ENCODE data around the gene PPTC7. TPM values are rescaled to one million over a fixed set of nuclear protein-coding genes. Genes with fewer than 3 reads are reported as not detected.
"Not testable (repeated sequence)": the region's sequence is repeated elsewhere in the genome, so short reads cannot be mapped to it uniquely, and the experiment has no call there.

The PPTC7 gene
- total RNA-seq, 1 experiment from 2014 or later = 18.3 TPM

GRCh38 chr12:110606253-110606611, 23.1 kb upstream of the PPTC7 start:
- peaks cover 8% of the 10 kb centered on the region; the same call in 1 of the 2 replicates for H3K4me1 ChIP-seq (replicated peaks; ENCODE audit: insufficient read depth)
- no TSS peak for BruUV-seq (replicated peaks)
- H3K36me3 ChIP-seq (ENCODE audit: low read depth) = no peaks in the 10 kb centered on the region
- no peak for DNase-seq
- H3K9me2 ChIP-seq (ENCODE audit: insufficient read depth) = no peaks in the 10 kb centered on the region
- no peaks in the 10 kb centered on the region for H3K9me3 ChIP-seq (ENCODE audit: insufficient read depth, low read depth)
- no peak overlapping the region for H3K4me2 ChIP-seq
- POLR2A ChIA-PET (ENCODE audit: unreplicated experiment) = no interaction called here
- H4K20me1 ChIP-seq (ENCODE audit: insufficient read depth) = no peaks in the 10 kb centered on the region
- H3F3A ChIP-seq (ENCODE audit: insufficient read depth, low read depth) = peaks cover 5% of the 10 kb centered on the region; the same call in 1 of the 2 replicates
- H3K27me3 ChIP-seq (ENCODE audit: insufficient read depth, low read depth) = no peaks in the 10 kb centered on the region
- no peak overlapping the region for H2AFZ ChIP-seq
- H3K79me2 ChIP-seq (ENCODE audit: low read depth) = no peaks in the 10 kb centered on the region
- no peak overlapping the region for H3K27ac ChIP-seq
- CTCF ChIA-PET = no interaction called here
- H3K4me3 ChIP-seq = no peak overlapping the region
- intact Hi-C loops (cut with micrococcal nuclease; ENCODE audit: unreplicated experiment) = no loop called here
- TF ChIP-seq EZH2 (IDR thresholded peaks at IDR 0.05; ENCODE audit: low read depth) (no peak), CTCF (conservative IDR thresholded peaks at IDR 0.05) (no peak)

- H3K9me3 ChIP-seq (ENCODE audit: insufficient read depth, low read depth); H3K4me2 ChIP-seq: not testable (repeated sequence)
- peak; percentile 83 for TF ChIP-seq CTCF (conservative IDR thresholded peaks at IDR 0.05)
Measured at GRCh38 chr12:110602085-110602814, 19.1 kb upstream of the PPTC7 start.

GRCh38 chr12:110600254-110600653, 17.1 kb upstream of the PPTC7 start:
- no peak overlapping the region for H2AFZ ChIP-seq
- no peaks in the 10 kb centered on the region for H3K27me3 ChIP-seq (ENCODE audit: insufficient read depth, low read depth)
- intact Hi-C loops (cut with micrococcal nuclease; ENCODE audit: unreplicated experiment) = loop anchor here (1.0 to 5.0 kb wide), 5 partner anchors 48 to 500 kb away; no protein-coding TSS in a partner anchor
- no peak overlapping the region for H3K27ac ChIP-seq
- no peak overlapping the region for H3K4me2 ChIP-seq
- BruUV-seq (replicated peaks) = no TSS peak
- DNase-seq = peak in 1 of 2 experiments; percentile 58
- TF ChIP-seq CTCF (conservative IDR thresholded peaks at IDR 0.05) = peak; percentile 85
- no peak for TF ChIP-seq EZH2 (IDR thresholded peaks at IDR 0.05; ENCODE audit: low read depth)
- H3K4me3 ChIP-seq = no peak overlapping the region
- H3K79me2 ChIP-seq (ENCODE audit: low read depth) = no peaks in the 10 kb centered on the region
- no peaks in the 10 kb centered on the region for H3K36me3 ChIP-seq (ENCODE audit: low read depth)
- no peaks in the 10 kb centered on the region for H3F3A ChIP-seq (ENCODE audit: insufficient read depth, low read depth)
- POLR2A ChIA-PET (ENCODE audit: unreplicated experiment) = interaction anchor here (0.5 to 0.7 kb wide), 3 partner anchors 16 to 245 kb away, joined by 5 to 8 read pairs (median 7); no protein-coding TSS in a partner anchor
- CTCF ChIA-PET = interaction anchor here (0.6 to 3.1 kb wide), 8 partner anchors 11 to 147 kb away, joined by 3 to 18 read pairs (median 6); partner anchors contain the start of genes FAM216A and GPN3
- no peaks in the 10 kb centered on the region for H3K9me2 ChIP-seq (ENCODE audit: insufficient read depth)
- no peaks in the 10 kb centered on the region for H3K4me1 ChIP-seq (replicated peaks; ENCODE audit: insufficient read depth)
- H3K9me3 ChIP-seq (ENCODE audit: insufficient read depth, low read depth) = no peaks in the 10 kb centered on the region
- H4K20me1 ChIP-seq (ENCODE audit: insufficient read depth) = no peaks in the 10 kb centered on the region

More at GRCh38 chr12:110602085-110602814, 19.1 kb upstream of the PPTC7 start:
- H3K27me3 ChIP-seq (ENCODE audit: insufficient read depth, low read depth); H3K4me1 ChIP-seq (replicated peaks; ENCODE audit: insufficient read depth); BruUV-seq (replicated peaks); H3K79me2 ChIP-seq (ENCODE audit: low read depth); H3K36me3 ChIP-seq (ENCODE audit: low read depth); POLR2A ChIA-PET (ENCODE audit: unreplicated experiment); H3K4me3 ChIP-seq; H2AFZ ChIP-seq; DNase-seq; H3K9me2 ChIP-seq (ENCODE audit: insufficient read depth); H3K27ac ChIP-seq; H4K20me1 ChIP-seq (ENCODE audit: insufficient read depth); H3F3A ChIP-seq (ENCODE audit: insufficient read depth, low read depth): not testable (repeated sequence)
- intact Hi-C loops (cut with micrococcal nuclease; ENCODE audit: unreplicated experiment) = loop anchor here (1.0 to 5.0 kb wide), 3 partner anchors 152 to 285 kb away; partner anchors contain the start of gene ARPC3
- CTCF ChIA-PET = interaction anchor here (0.6 to 3.1 kb wide), 9 partner anchors 12 to 227 kb away, joined by 3 to 18 read pairs (median 9); partner anchors contain the start of genes ARPC3, FAM216A, GPN3 and TCTN1
